ENCODE results near the gene CACNA1D. TPM values are rescaled to one million over a fixed set of nuclear protein-coding genes. Genes with fewer than 3 reads are reported as not detected.

The CACNA1D gene
- total and polyA plus RNA-seq, 2 donors (not counting 3 experiments of a cell fraction or from before 2014, with no cell fraction given) = 0.06 TPM; not detected in 1

DNA sequence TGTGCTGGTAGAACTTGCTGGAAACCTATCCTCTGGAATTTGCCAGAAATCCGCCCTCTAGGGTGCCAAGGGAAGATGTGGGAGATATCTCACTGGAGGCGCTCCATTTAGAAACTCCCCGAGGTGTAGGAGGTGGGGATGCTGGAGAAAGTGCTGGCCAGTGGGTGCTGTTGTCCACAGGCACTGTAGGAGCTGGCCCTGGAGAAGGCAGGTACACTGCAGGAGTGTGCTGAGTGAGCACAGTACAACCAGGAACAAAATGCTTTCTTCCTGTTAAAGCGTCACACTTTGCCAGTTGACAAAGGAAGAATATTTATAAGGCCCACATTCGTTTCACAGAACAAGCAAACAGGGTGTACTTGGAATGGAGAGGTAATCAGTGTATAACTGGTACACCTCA lies 119.9 kb downstream of the CACNA1D start:
- FAIRE-seq (no peak), DNase-seq (ENCODE audit: low read depth, low spot score) (no peak)
- H3K4me1 ChIP-seq (ENCODE audit: control insufficient read depth, extremely low read depth, insufficient read depth, low read length) = no peaks in the 10 kb centered on the region
- no peak overlapping the region for H3K4me2 ChIP-seq (ENCODE audit: insufficient read depth, low read length)
- intact Hi-C loops (cut with micrococcal nuclease) = no loop called here
- no peak overlapping the region for H3K27ac ChIP-seq (ENCODE audit: insufficient read depth, low read depth, low read length)
- BruUV-seq (replicated peaks) = no TSS peak
- CTCF ChIA-PET = no interaction called here
- no peaks in the 10 kb centered on the region for H3K36me3 ChIP-seq (ENCODE audit: control insufficient read depth in 2 of 2, extremely low read depth in 1 of 2, insufficient read depth in 2 of 2, low read length in 2 of 2)
- POLR2A ChIA-PET = no interaction called here
- H3K27me3 ChIP-seq (ENCODE audit: control insufficient read depth in 2 of 2, insufficient read depth in 2 of 2, low read length in 2 of 2) = no peaks in the 10 kb centered on the region
- no peaks in the 10 kb centered on the region for H3K79me2 ChIP-seq (ENCODE audit: control insufficient read depth, insufficient read depth, low read length)
- H2AFZ ChIP-seq (ENCODE audit: low read depth, low read length) = no peak overlapping the region
- dilution Hi-C loops (cut with MboI; ENCODE audit: extremely low pct_ligation_motif_present, low sequenced_read_pairs) = no loop called here
- no peaks in the 10 kb centered on the region for H3K9me1 ChIP-seq (replicated peaks; ENCODE audit: control insufficient read depth, extremely low read depth, insufficient read depth, low read length)
- H3K4me3 ChIP-seq (replicated peaks in 1 of 3; ENCODE audit: insufficient read depth in 1 of 3, low read depth in 1 of 3, low read length in 3 of 3) = no peak overlapping the region
- H3K9ac ChIP-seq (replicated peaks; ENCODE audit: extremely low read depth, insufficient read depth, low read length) = no peak overlapping the region
- no peaks in the 10 kb centered on the region for H4K20me1 ChIP-seq (replicated peaks; ENCODE audit: control insufficient read depth, extremely low read depth, insufficient read depth, low read length)
- TF ChIP-seq, protein P1, sequence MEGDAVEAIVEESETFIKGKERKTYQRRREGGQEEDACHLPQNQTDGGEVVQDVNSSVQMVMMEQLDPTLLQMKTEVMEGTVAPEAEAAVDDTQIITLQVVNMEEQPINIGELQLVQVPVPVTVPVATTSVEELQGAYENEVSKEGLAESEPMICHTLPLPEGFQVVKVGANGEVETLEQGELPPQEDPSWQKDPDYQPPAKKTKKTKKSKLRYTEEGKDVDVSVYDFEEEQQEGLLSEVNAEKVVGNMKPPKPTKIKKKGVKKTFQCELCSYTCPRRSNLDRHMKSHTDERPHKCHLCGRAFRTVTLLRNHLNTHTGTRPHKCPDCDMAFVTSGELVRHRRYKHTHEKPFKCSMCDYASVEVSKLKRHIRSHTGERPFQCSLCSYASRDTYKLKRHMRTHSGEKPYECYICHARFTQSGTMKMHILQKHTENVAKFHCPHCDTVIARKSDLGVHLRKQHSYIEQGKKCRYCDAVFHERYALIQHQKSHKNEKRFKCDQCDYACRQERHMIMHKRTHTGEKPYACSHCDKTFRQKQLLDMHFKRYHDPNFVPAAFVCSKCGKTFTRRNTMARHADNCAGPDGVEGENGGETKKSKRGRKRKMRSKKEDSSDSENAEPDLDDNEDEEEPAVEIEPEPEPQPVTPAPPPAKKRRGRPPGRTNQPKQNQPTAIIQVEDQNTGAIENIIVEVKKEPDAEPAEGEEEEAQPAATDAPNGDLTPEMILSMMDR (IDR thresholded peaks at IDR 0.05; ENCODE audit: extremely low read depth in 1 of 2, insufficient read depth in 1 of 2, low read depth in 1 of 2, low read length in 2 of 2) = no peak
- TF ChIP-seq FOS (IDR thresholded peaks at IDR 0.05; ENCODE audit: borderline replicate concordance, insufficient read depth, low read length) (no peak), EZH2 (IDR thresholded peaks at IDR 0.05; ENCODE audit: borderline replicate concordance, low read depth, low read length, severe bottlenecking) (no peak), POLR2A (IDR thresholded peaks at IDR 0.05; ENCODE audit: low read depth, low read length) (no peak), POLR2AphosphoS5 (IDR thresholded peaks at IDR 0.05; ENCODE audit: insufficient read depth, low read depth, low read length) (no peak), MYC (IDR thresholded peaks at IDR 0.05; ENCODE audit: low read depth, low read length) (no peak), GATA2 (IDR thresholded peaks at IDR 0.05; ENCODE audit: insufficient read depth, insufficient read length, low read depth, low read length) (no peak), JUN (IDR thresholded peaks at IDR 0.05; ENCODE audit: borderline replicate concordance, insufficient read depth, insufficient read length, low read depth) (no peak)
- TF ChIP-seq, protein P2, sequence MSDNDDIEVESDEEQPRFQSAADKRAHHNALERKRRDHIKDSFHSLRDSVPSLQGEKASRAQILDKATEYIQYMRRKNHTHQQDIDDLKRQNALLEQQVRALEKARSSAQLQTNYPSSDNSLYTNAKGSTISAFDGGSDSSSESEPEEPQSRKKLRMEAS (IDR thresholded peaks at IDR 0.05; ENCODE audit: insufficient read depth, insufficient read length) = no peak
- H3K9me3 ChIP-seq (replicated peaks; ENCODE audit: control insufficient read depth, insufficient read depth, low read length) = no peaks in the 10 kb centered on the region
